GM12891 (cell line): Measurements from ENCODE around the gene PDE3A.

ENCODE experiments used
- POLR2A ChIP-seq: IDR thresholded peaks from 2 replicates; pipeline ENCODE4 v1.6.1; 2011; ENCODE audit warnings: low read depth, low read length, control low read depth
- POLR2AphosphoS5 ChIP-seq: IDR thresholded peaks from 2 replicates; pipeline ENCODE4 v1.6.1; 2011; ENCODE audit warnings: low read depth, low read length, control low read depth

DNA sequence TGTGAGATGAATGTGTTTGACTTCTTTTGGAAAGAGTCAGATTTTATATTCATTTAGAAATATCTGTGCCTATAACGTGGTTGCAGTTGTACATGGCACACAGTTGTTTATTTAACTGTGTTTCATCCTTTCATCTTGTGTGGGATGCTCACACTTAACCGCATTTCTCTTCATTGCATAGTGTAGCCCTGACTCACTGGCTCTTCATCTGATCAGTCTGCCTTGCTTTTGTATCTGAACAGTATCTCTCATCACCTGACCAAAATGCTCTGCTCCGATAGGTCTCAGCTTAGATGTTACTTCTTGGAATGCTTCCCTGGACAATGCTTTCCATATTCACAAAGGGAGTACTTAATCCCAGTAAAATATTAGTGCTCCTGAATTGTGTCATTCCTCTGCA is 83.4 kb downstream of the PDE3A start:
- TF ChIP-seq POLR2A (no peak), POLR2AphosphoS5 (no peak)
